ENCODE measurements around the gene CSF2RB. TPM values are rescaled to one million over a fixed set of nuclear protein-coding genes. Genes with fewer than 3 reads are reported as not detected.

Gene CSF2RB
- total and polyA plus RNA-seq, 2 donors (not counting 3 experiments of a cell fraction or from before 2014, with no cell fraction given), result 20.6 to 68.2 TPM

GRCh38 chr22:36916034-36916433 is 2.6 kb downstream of the CSF2RB start:
- Histone ChIP-seq H3K4me1 (ENCODE audit: control insufficient read depth, extremely low read depth, insufficient read depth, low read length) (peaks cover 25% of the 10 kb centered on the region), H3K27ac (ENCODE audit: insufficient read depth, low read depth, low read length) (no peak overlapping the region), H4K20me1 (replicated peaks; ENCODE audit: control insufficient read depth, extremely low read depth, insufficient read depth, low read length) (no peaks in the 10 kb centered on the region), H3K79me2 (ENCODE audit: control insufficient read depth, insufficient read depth, low read length) (peaks cover 9% of the 10 kb centered on the region), H3K27me3 (ENCODE audit: control insufficient read depth in 2 of 2, insufficient read depth in 2 of 2, low read length in 2 of 2) (no peaks in the 10 kb centered on the region), H2AFZ (ENCODE audit: low read depth, low read length) (no peak overlapping the region), H3K4me2 (ENCODE audit: insufficient read depth, low read length) (no peak overlapping the region), H3K36me3 (ENCODE audit: control insufficient read depth in 2 of 2, extremely low read depth in 1 of 2, insufficient read depth in 2 of 2, low read length in 2 of 2) (peaks cover 0 to 3% of the 10 kb centered on the region in 2 experiments), H3K9ac (replicated peaks; ENCODE audit: extremely low read depth, insufficient read depth, low read length) (no peak overlapping the region), H3K9me3 (replicated peaks; ENCODE audit: control insufficient read depth, insufficient read depth, low read length) (no peaks in the 10 kb centered on the region), H3K4me3 (replicated peaks in 1 of 3; ENCODE audit: insufficient read depth in 1 of 3, low read depth in 1 of 3, low read length in 3 of 3) (no peak overlapping the region), H3K9me1 (replicated peaks; ENCODE audit: control insufficient read depth, extremely low read depth, insufficient read depth, low read length) (no peaks in the 10 kb centered on the region)
- no TSS peak for BruUV-seq (replicated peaks)
- ChIA-PET CTCF (no interaction called here), POLR2A (no interaction called here)
- no peak for FAIRE-seq
- TF ChIP-seq CTCF (IDR thresholded peaks at IDR 0.05; ENCODE audit: extremely low read depth in 1 of 2, insufficient read depth in 1 of 2, low read depth in 1 of 2, low read length in 2 of 2) (no peak), MAX (IDR thresholded peaks at IDR 0.05; ENCODE audit: insufficient read depth, insufficient read length) (no peak), GATA2 (IDR thresholded peaks at IDR 0.05; ENCODE audit: insufficient read depth, insufficient read length, low read depth, low read length) (no peak), POLR2AphosphoS5 (IDR thresholded peaks at IDR 0.05; ENCODE audit: insufficient read depth, low read depth, low read length) (no peak), POLR2A (IDR thresholded peaks at IDR 0.05; ENCODE audit: low read depth, low read length) (no peak), MYC (IDR thresholded peaks at IDR 0.05; ENCODE audit: low read depth, low read length) (no peak), FOS (IDR thresholded peaks at IDR 0.05; ENCODE audit: borderline replicate concordance, insufficient read depth, low read length) (no peak), JUN (IDR thresholded peaks at IDR 0.05; ENCODE audit: borderline replicate concordance, insufficient read depth, insufficient read length, low read depth) (no peak), EZH2 (IDR thresholded peaks at IDR 0.05; ENCODE audit: borderline replicate concordance, low read depth, low read length, severe bottlenecking) (no peak)
- DNase-seq (ENCODE audit: low read depth, low spot score), result no peak
- intact Hi-C loops (cut with micrococcal nuclease) (no loop called here), dilution Hi-C loops (cut with MboI; ENCODE audit: extremely low pct_ligation_motif_present, low sequenced_read_pairs) (no loop called here)
